OCI-LY1 (cell line): ENCODE measurements around the gene NUP107.

Experiments
- H2AFZ ChIP-seq: fragments of 200-600 bp; sonication (generic), shearing (Covaris generic); 2 replicates; pipeline ENCODE4 v1.6.0; 2014; ENCODE audit warnings: antibody characterized with exemption, mild to moderate bottlenecking, low read length
- H3F3A ChIP-seq: fragments of 200-600 bp; sonication (generic), shearing (Covaris generic); 2 replicates; pipeline ENCODE4 v1.6.0; 2014; ENCODE audit warnings: mild to moderate bottlenecking, antibody characterized with exemption, low read length, moderate library complexity; ENCODE audit not compliant: insufficient read depth
- H3K27ac ChIP-seq: fragments of 200-600 bp; sonication (generic); 2 replicates; pipeline ENCODE4 v1.5.1; 2014; ENCODE audit warnings: low read length, mixed run types, mild to moderate bottlenecking, low read depth; ENCODE audit not compliant: poor library complexity, severe bottlenecking
- H3K27me3 ChIP-seq: fragments of 200-600 bp; sonication (generic); 2 replicates; pipeline ENCODE4 v1.6.0; 2014; ENCODE audit warnings: antibody characterized with exemption, mild to moderate bottlenecking, low read length, moderate library complexity; ENCODE audit not compliant: insufficient read depth
- H3K36me3 ChIP-seq: fragments of 200-600 bp; sonication (generic); 2 replicates; pipeline ENCODE4 v1.6.1; 2014; ENCODE audit warnings: mild to moderate bottlenecking, antibody characterized with exemption, low read length, moderate library complexity, mixed read lengths; ENCODE audit not compliant: insufficient read depth
- H3K4me1 ChIP-seq: fragments of 200-600 bp; sonication (generic); 2 replicates; pipeline ENCODE4 v1.5.1; 2014; ENCODE audit warnings: mild to moderate bottlenecking, low read length, moderate library complexity; ENCODE audit not compliant: insufficient read depth, severe bottlenecking
- H3K4me2 ChIP-seq: fragments of 200-600 bp; sonication (generic), shearing (Covaris generic); 2 replicates; pipeline ENCODE4 v1.6.1; 2014; ENCODE audit warnings: low read length
- H3K4me3 ChIP-seq: fragments of 200-600 bp; sonication (generic); 2 replicates; pipeline ENCODE4 v1.5.1; 2014; ENCODE audit warnings: low read length, low read depth, mild to moderate bottlenecking, mixed read lengths; ENCODE audit not compliant: poor library complexity, severe bottlenecking
- H3K79me2 ChIP-seq: fragments of 200-600 bp; shearing (Covaris generic); 2 replicates; pipeline ENCODE4 v1.6.1; 2016; ENCODE audit warnings: mixed run types, low read length, mixed read lengths; ENCODE audit not compliant: insufficient read depth
- H3K9ac ChIP-seq: fragments of 200-600 bp; sonication (generic), shearing (Covaris generic); 2 replicates; pipeline ENCODE4 v1.6.1; 2014; ENCODE audit warnings: mild to moderate bottlenecking, low read length, mixed read lengths
- H3K9me2 ChIP-seq: fragments of 200-600 bp; sonication (generic), shearing (Covaris generic); 2 replicates; pipeline ENCODE4 v1.6.1; 2014; ENCODE audit warnings: low read depth, mild to moderate bottlenecking, low read length, mixed read lengths
- H3K9me3 ChIP-seq: fragments of 200-600 bp; shearing (Covaris generic); 2 replicates; pipeline ENCODE4 v1.6.1; 2014; ENCODE audit warnings: low read length, mixed read lengths
- H4K20me1 ChIP-seq: fragments of 200-600 bp; sonication (generic), shearing (Covaris generic); 2 replicates; pipeline ENCODE4 v1.6.0; 2016; ENCODE audit warnings: mild to moderate bottlenecking, low read length; ENCODE audit not compliant: insufficient read depth
- CTCF ChIP-seq: fragments of 200-600 bp; sonication (generic), shearing (Covaris generic); IDR thresholded peaks from 2 replicates; pipeline ENCODE4 v1.5.1; 2017; ENCODE audit warnings: mild to moderate bottlenecking, antibody characterized with exemption, low read length, moderate library complexity, mixed read lengths
- EZH2 ChIP-seq: fragments of 200-600 bp; sonication (generic), shearing (Covaris generic); IDR thresholded peaks from 2 replicates; pipeline ENCODE4 v1.8.0; 2017; ENCODE audit warnings: borderline replicate concordance, mixed run types, mild to moderate bottlenecking, antibody characterized with exemption, low read length, moderate library complexity, mixed read lengths

Gene NUP107

GRCh38 chr12:68790952-68791234 is 104.1 kb downstream of the NUP107 start:
- Histone ChIP-seq H3K9me3 (no peaks in the 10 kb centered on the region), H3F3A (no peaks in the 10 kb centered on the region; the same call in 1 of the 2 replicates), H3K79me2 (no peaks in the 10 kb centered on the region), H3K4me1 (peaks cover 87% of the 10 kb centered on the region), H3K9me2 (no peaks in the 10 kb centered on the region), H3K27ac (peak overlapping the region; percentile 95), H3K4me3 (no peak overlapping the region), H4K20me1 (no peaks in the 10 kb centered on the region), H3K4me2 (no peak overlapping the region), H2AFZ (no peak overlapping the region), H3K27me3 (no peaks in the 10 kb centered on the region), H3K9ac (peak overlapping the region; percentile 12; the same call in 1 of the 2 replicates), H3K36me3 (no peaks in the 10 kb centered on the region)
- TF ChIP-seq CTCF: no peak

- TF ChIP-seq CTCF: no peak
- no peak for TF ChIP-seq EZH2
- Histone ChIP-seq H3F3A (no peaks in the 10 kb centered on the region; the same call in 1 of the 2 replicates), H3K27ac (peak overlapping the region; percentile 89), H3K9ac (no peak overlapping the region), H3K4me3 (no peak overlapping the region), H3K9me3 (no peaks in the 10 kb centered on the region), H3K4me2 (no peak overlapping the region), H4K20me1 (no peaks in the 10 kb centered on the region), H3K4me1 (peaks cover 76% of the 10 kb centered on the region), H3K9me2 (no peaks in the 10 kb centered on the region), H3K27me3 (no peaks in the 10 kb centered on the region), H3K79me2 (no peaks in the 10 kb centered on the region), H2AFZ (no peak overlapping the region), H3K36me3 (no peaks in the 10 kb centered on the region)
Observed at GRCh38 chr12:68791897-68792481, 105.2 kb downstream of the NUP107 start.

- peak overlapping the region; percentile 89 for H3K27ac ChIP-seq
- H3K4me3 ChIP-seq: peak overlapping the region; percentile 39
- no peaks in the 10 kb centered on the region for H4K20me1 ChIP-seq
- no peaks in the 10 kb centered on the region for H3K27me3 ChIP-seq
- peak overlapping the region; percentile 54 for H3K4me2 ChIP-seq
- no peaks in the 10 kb centered on the region for H3F3A ChIP-seq
- no peaks in the 10 kb centered on the region for H3K36me3 ChIP-seq
- peak overlapping the region; percentile 55 for H3K9ac ChIP-seq
- no peak overlapping the region for H2AFZ ChIP-seq
- no peak for TF ChIP-seq CTCF
- TF ChIP-seq EZH2: no peak
- H3K79me2 ChIP-seq: no peaks in the 10 kb centered on the region
- H3K9me3 ChIP-seq: no peaks in the 10 kb centered on the region
- no peaks in the 10 kb centered on the region for H3K9me2 ChIP-seq
- H3K4me1 ChIP-seq: peaks cover 66% of the 10 kb centered on the region
Observed at GRCh38 chr12:68792952-68793351, 106.2 kb downstream of the NUP107 start.
